Neural cell (in vitro differentiated cells): ENCODE results near the gene TUBB. TPM values are rescaled to one million over a fixed set of nuclear protein-coding genes. Genes with fewer than 3 reads are reported as not detected.
A peak's percentile ranks its signal among the peaks of the same experiment; 100 is the strongest.
"Not testable (repeated sequence)": the region's sequence is repeated elsewhere in the genome, so short reads cannot be mapped to it uniquely, and the experiment has no call there.

Experiments used
- H2AFZ ChIP-seq: fragments of 200-600, 300-800 bp; sonication (generic), shearing (Covaris generic); 2 replicates; pipeline ENCODE4 v1.6.0; 2014; ENCODE audit warnings: low read depth, mild to moderate bottlenecking, antibody characterized with exemption, low read length, moderate library complexity
- H3F3A ChIP-seq: fragments of 200-600 bp; shearing (Covaris generic); 2 replicates; pipeline ENCODE4 v1.6.1; 2016; ENCODE audit warnings: mild to moderate bottlenecking, moderate library complexity, mixed read lengths, antibody characterized with exemption, low read length; ENCODE audit not compliant: insufficient read depth, poor library complexity, severe bottlenecking
- H3K27ac ChIP-seq: fragments of 200-600, 300-800 bp; sonication (generic), shearing (Covaris generic); 2 replicates; pipeline ENCODE4 v1.5.1; 2014; ENCODE audit warnings: mild to moderate bottlenecking, low read length, moderate library complexity
- H3K27me3 ChIP-seq: fragments of 300-800, 200-600 bp; sonication (generic), shearing (Covaris generic); 2 replicates; pipeline ENCODE4 v1.6.0; 2014; ENCODE audit warnings: mild to moderate bottlenecking, low read depth, low read length, moderate library complexity; ENCODE audit not compliant: insufficient read depth
- H3K36me3 ChIP-seq: fragments of 300-800, 200-600 bp; sonication (generic), shearing (Covaris generic); 2 replicates; pipeline ENCODE4 v1.5.1; 2014; ENCODE audit warnings: mild to moderate bottlenecking, antibody characterized with exemption, low read length, moderate library complexity; ENCODE audit not compliant: insufficient read depth
- H3K4me2 ChIP-seq: fragments of 300-800, 200-600 bp; sonication (generic), shearing (Covaris generic); 2 replicates; pipeline ENCODE4 v1.6.0; 2014; ENCODE audit warnings: mild to moderate bottlenecking, low read length
- H3K4me3 ChIP-seq: fragments of 300-800, 200-600 bp; sonication (generic), shearing (Covaris generic); 2 replicates; pipeline ENCODE4 v1.5.1; 2014; ENCODE audit warnings: mild to moderate bottlenecking, low read length, moderate library complexity
- H3K79me2 ChIP-seq: fragments of 200-600 bp; shearing (Covaris generic); replicated peaks from 2 replicates; pipeline ENCODE4 v1.6.0; 2014; ENCODE audit warnings: mild to moderate bottlenecking, low read length, moderate library complexity; ENCODE audit not compliant: insufficient read depth
- H3K9ac ChIP-seq: fragments of 300-800, 200-600 bp; sonication (generic), shearing (Covaris generic); 2 replicates; pipeline ENCODE4 v1.6.1; 2016; ENCODE audit warnings: mild to moderate bottlenecking, low read length, mixed read lengths
- H3K9me2 ChIP-seq: fragments of 200-600 bp; shearing (Covaris generic); 2 replicates; pipeline ENCODE4 v1.6.1; 2016; ENCODE audit warnings: mild to moderate bottlenecking, low read length, mixed read lengths; ENCODE audit not compliant: insufficient read depth
- H3K9me3 ChIP-seq: fragments of 200-600, 300-800 bp; sonication (generic), shearing (Covaris generic); 2 replicates; pipeline ENCODE4 v1.6.1; 2016; ENCODE audit warnings: mild to moderate bottlenecking, mixed run types, low read length, moderate library complexity, mixed read lengths
- H4K20me1 ChIP-seq: fragments of 200-600 bp; shearing (Covaris generic); 2 replicates; pipeline ENCODE4 v1.6.1; 2016; ENCODE audit warnings: mild to moderate bottlenecking, mixed run types; ENCODE audit not compliant: insufficient read depth
- CTCF ChIP-seq: fragments of 450-650 bp; IDR thresholded peaks from 2 replicates; pipeline ENCODE4 v1.5.1; 2014; ENCODE audit warnings: antibody characterized with exemption, mild to moderate bottlenecking, moderate library complexity; ENCODE audit not compliant: poor library complexity, severe bottlenecking
- EZH2 ChIP-seq: fragments of 200-600, 300-800 bp; shearing (Covaris generic), sonication (generic); IDR thresholded peaks from 2 replicates; pipeline ENCODE4 v1.6.1; 2014; ENCODE audit warnings: antibody characterized with exemption, low read length, borderline replicate concordance, mild to moderate bottlenecking; ENCODE audit not compliant: insufficient read depth, poor library complexity, severe bottlenecking
- MXI1 ChIP-seq: fragments of 450-650 bp; conservative IDR thresholded peaks from 2 replicates; pipeline ENCODE4 v1.6.1; 2014; ENCODE audit warnings: antibody characterized with exemption, mild to moderate bottlenecking; ENCODE audit not compliant: poor library complexity, severe bottlenecking
- POLR2AphosphoS5 ChIP-seq: IDR thresholded peaks from 2 replicates; pipeline ENCODE4 v1.6.1; 2012
- SMC3 ChIP-seq: fragments of 450-650 bp; conservative IDR thresholded peaks from 2 replicates; pipeline ENCODE4 v1.6.1; 2014; ENCODE audit warnings: antibody characterized with exemption, mild to moderate bottlenecking, moderate library complexity; ENCODE audit not compliant: poor library complexity
- polyA plus RNA-seq: library from polyadenylated mRNA; depleted of rRNA; stranded (reverse); fragments of >200 nt; gene quantifications from 2 replicates; pipeline ENCODE4 v1.2.3, GENCODE V29; 2014

Gene TUBB
- polyA plus RNA-seq, 1 donor from 2014 or later = 711 TPM

GRCh38 chr6:30723843-30724741, 3.9 kb downstream of the TUBB start:
- Histone ChIP-seq H3K4me2 (peak overlapping the region; percentile 62), H3F3A (peaks cover 17% of the 10 kb centered on the region), H4K20me1 (peaks cover 44% of the 10 kb centered on the region), H3K79me2 (peaks cover 62% of the 10 kb centered on the region), H3K4me3 (peak overlapping the region; percentile 99)
- not testable (repeated sequence) for H3K36me3 ChIP-seq, H3K27me3 ChIP-seq, H2AFZ ChIP-seq, H3K9me2 ChIP-seq, H3K9ac ChIP-seq, H3K9me3 ChIP-seq, H3K27ac ChIP-seq
- TF ChIP-seq CTCF = peak; percentile 45

- Histone ChIP-seq H3K9ac (no peak overlapping the region), H3K9me3 (no peaks in the 10 kb centered on the region), H3K79me2 (peaks cover 62% of the 10 kb centered on the region), H3K4me3 (peak overlapping the region; percentile 99), H3K9me2 (no peaks in the 10 kb centered on the region), H3K27me3 (no peaks in the 10 kb centered on the region), H3F3A (peaks cover 17% of the 10 kb centered on the region), H3K36me3 (peaks cover 6% of the 10 kb centered on the region), H2AFZ (no peak overlapping the region), H3K4me2 (peak overlapping the region; percentile 62), H3K27ac (no peak overlapping the region), H4K20me1 (peaks cover 44% of the 10 kb centered on the region)
- no peak for TF ChIP-seq MXI1
- peak; percentile 56 for TF ChIP-seq POLR2AphosphoS5
Observed at GRCh38 chr6:30724906-30725667, 4.9 kb downstream of the TUBB start.

- H3K9ac ChIP-seq = no peak overlapping the region
- peaks cover 12% of the 10 kb centered on the region for H3F3A ChIP-seq
- H4K20me1 ChIP-seq = peaks cover 44% of the 10 kb centered on the region
- peak overlapping the region; percentile 99 for H3K4me3 ChIP-seq
- H3K9me2 ChIP-seq = no peaks in the 10 kb centered on the region
- no peak overlapping the region for H2AFZ ChIP-seq
- no peaks in the 10 kb centered on the region for H3K27me3 ChIP-seq
- H3K79me2 ChIP-seq = peaks cover 55% of the 10 kb centered on the region
- H3K36me3 ChIP-seq = peaks cover 6% of the 10 kb centered on the region
- TF ChIP-seq POLR2AphosphoS5 (peak; percentile 42), SMC3 (no peak), EZH2 (no peak)
- H3K27ac ChIP-seq = no peak overlapping the region
- no peak overlapping the region for H3K4me2 ChIP-seq
- H3K9me3 ChIP-seq = no peaks in the 10 kb centered on the region
Observed at GRCh38 chr6:30725713-30726505, 5.8 kb downstream of the TUBB start.
